ENCODE measurements around the gene RAB11B.
"Not testable (repeated sequence)": the region's sequence is repeated elsewhere in the genome, so short reads cannot be mapped to it uniquely, and the experiment has no call there.

The RAB11B gene

GRCh38 chr19:8403098-8403819 lies 13.1 kb downstream of the RAB11B start:
- TF ChIP-seq CTCF (IDR thresholded peaks at IDR 0.05; ENCODE audit: insufficient read depth, missing control alignments): no peak
- DNase-seq (ENCODE audit: insufficient read length, low spot score): no peak
- no peak for FAIRE-seq

DNA sequence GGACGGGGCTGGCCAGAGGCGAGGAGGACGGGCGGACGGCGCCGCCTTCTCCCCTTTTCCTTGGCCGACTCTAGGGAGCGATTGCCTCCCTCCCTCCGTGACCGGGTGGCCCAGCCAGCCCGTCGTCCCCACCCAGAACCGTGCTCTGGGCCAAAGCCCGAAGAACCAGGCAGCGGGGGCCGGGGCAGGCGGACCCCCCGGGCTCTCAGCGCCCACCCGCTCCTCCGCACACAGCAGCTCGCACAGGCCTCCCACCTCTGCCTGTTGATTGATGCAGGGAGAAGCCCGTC lies 13.6 kb downstream of the RAB11B start:
- FAIRE-seq (no peak), DNase-seq (ENCODE audit: insufficient read length, low spot score) (no peak)
- no peak for TF ChIP-seq CTCF (IDR thresholded peaks at IDR 0.05; ENCODE audit: insufficient read depth, missing control alignments)

DNA sequence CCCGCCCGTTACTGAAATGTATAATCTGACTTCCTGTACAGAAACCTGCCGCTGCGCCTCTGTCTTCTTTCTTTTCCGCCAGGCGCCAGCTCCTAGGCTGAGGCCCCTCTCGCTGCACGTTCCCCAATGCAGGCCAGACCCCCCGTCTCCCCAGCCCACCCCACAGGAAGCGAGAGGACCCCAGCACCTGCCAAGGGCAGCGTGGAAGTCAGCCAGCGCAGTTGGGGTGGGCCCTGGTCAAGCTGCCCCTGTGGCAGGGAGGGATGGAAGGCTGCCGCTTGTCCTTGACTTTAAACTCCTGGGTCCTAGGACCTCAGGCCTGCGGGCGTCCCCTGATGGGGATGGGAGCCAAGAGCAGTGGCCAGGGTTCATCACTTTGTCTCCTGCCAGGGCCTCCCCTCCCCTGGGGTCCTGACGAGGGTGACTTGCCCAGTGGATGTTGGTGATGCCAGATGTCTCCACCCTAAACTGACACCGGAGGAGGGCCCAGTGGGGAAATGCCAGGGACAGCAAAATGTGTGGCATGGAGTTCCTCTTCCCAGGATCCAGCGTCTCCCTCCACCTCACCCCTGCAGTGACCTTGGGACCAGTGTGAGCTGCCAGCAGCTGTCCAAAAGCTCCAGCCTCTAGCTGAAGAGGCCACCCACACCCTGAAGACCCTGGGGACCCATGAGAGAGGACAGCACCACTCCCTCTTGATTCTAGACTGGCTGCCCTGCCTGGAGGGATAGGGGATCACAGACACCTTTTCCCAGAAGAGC lies 14.4 kb downstream of the RAB11B start:
- no peak for FAIRE-seq
- TF ChIP-seq CTCF (IDR thresholded peaks at IDR 0.05; ENCODE audit: insufficient read depth, missing control alignments): no peak
- no peak for DNase-seq (ENCODE audit: insufficient read length, low spot score)

- FAIRE-seq; DNase-seq (ENCODE audit: insufficient read length, low spot score): not testable (repeated sequence)
Measured at GRCh38 chr19:8410718-8411117, 20.6 kb downstream of the RAB11B start.

DNA sequence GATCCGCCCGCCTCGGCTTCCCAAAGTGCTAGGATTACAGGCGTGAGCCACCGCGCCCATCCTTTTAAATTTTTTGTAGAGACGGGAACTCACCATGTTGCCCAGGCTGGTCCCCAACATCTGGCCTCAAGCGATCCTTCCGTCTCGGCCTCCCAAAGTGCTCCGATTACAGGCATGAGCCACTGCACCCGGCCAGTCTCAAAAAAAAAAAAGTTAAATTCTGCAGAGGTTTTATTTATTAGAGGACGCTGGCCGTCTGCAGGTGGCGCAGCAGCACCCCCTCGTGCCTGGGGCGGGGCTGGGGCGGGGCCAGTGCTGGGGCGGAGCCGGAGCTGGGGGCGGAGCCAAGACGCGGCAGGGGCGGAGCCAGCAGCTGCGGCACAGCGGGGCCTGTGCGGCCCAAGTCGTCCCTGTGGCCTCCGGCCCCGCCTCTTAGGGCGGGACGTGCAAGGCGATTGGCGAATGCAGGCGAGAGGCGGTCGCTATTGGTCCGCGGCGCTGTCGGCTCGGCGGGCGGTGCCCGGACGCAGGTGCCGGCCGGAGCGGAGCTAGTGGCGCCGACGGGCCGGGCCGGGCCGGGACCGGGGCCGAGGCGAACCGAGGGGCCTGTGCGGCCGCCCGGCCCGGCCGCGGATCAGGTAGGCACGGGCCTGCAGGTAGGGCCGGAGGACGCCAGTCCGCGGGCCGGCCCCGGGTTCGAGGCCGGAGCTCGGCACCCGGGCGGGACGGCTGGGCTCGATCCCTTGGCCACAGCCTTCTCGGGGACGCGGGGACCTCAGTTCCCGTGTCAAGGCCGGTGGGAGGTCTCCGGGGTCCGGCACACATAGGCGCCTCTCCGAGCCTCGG lies 22.8 kb downstream of the RAB11B start, which contains the start of gene MARCHF2:
Gene MARCHF2, plus strand, starts transcription at position 523 of the 846 bp plus-strand sequence. CDS start 8,536 bp downstream, outside the sequence.
- DNase-seq (ENCODE audit: insufficient read length, low spot score) (peak; percentile 84), FAIRE-seq (no peak)
- peak; percentile 57 for TF ChIP-seq CTCF (IDR thresholded peaks at IDR 0.05; ENCODE audit: insufficient read depth, missing control alignments)

DNA sequence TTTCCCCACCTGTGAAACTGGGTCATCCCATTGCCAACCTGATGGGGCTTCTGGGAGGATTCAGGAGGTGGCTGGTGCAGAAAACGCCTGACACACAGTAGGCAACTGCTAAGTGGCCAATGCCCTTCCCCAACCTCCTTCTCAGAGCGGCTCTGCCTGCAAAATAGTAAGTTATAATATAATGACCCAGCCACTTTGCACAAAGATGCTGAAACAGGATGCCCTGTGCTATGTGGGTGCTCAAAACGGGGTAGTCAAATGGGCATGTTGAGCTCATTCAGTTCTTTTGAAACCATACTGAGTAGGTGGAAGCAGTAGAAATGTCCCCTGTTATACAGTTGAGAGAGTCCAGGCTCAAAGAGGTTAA lies 23.5 kb downstream of the RAB11B start:
- FAIRE-seq (no peak), DNase-seq (ENCODE audit: insufficient read length, low spot score) (no peak)
- no peak for TF ChIP-seq CTCF (IDR thresholded peaks at IDR 0.05; ENCODE audit: insufficient read depth, missing control alignments)

DNA sequence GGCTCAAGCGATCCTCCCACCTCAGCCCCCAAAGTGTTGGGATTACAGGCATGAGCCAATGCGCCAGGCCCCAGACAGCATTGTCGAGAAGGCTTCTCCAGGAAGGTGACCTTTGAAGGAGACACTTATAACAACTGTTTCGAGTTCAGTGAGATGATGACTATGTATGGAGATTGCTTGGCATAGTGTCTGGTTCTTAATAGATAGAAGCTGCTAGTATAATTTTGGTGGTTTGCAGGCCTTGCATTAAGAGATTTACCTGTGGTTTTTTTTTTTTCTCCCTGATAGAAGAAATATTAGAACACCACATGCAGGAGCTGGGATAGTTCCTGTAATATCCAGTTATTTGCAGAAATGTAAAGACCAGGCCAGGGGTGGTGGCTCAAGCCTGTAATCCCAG lies 26.6 kb downstream of the RAB11B start:
- DNase-seq (ENCODE audit: insufficient read length, low spot score): no peak
- no peak for FAIRE-seq
- TF ChIP-seq CTCF (IDR thresholded peaks at IDR 0.05; ENCODE audit: insufficient read depth, missing control alignments): no peak
